CD4-positive, alpha-beta memory T cell (primary cell): Measurements from ENCODE around the gene ARG1. TPM values are rescaled to one million over a fixed set of nuclear protein-coding genes. Genes with fewer than 3 reads are reported as not detected.
"Not testable (repeated sequence)": the region's sequence is repeated elsewhere in the genome, so short reads cannot be mapped to it uniquely, and the experiment has no call there.

Experiments
- CTCF ChIA-PET: fragments of 350-600 bp; sonication (Branson Sonifier 250); formaldehyde crosslinking; loops from one replicate; lab custom pipeline; 2021; ENCODE audit warnings: inconsistent platforms; ENCODE audit not compliant: partially characterized antibody; lab: Charles Lee
- POLR2A ChIA-PET: fragments of 350-600 bp; sonication (Branson Sonifier 250); formaldehyde crosslinking; loops from one replicate; lab custom pipeline; 2021; ENCODE audit not compliant: partially characterized antibody; lab: Charles Lee
- DNase-seq, 5 donors: peaks; one replicate each; pipeline versions ENCODE4 v3.0.0 to v3.0.0-alpha.2; 2020 to 2022; ENCODE audit warnings: mixed read lengths in 1 of 5
- H3K27ac ChIP-seq: one replicate; pipeline ENCODE4 v1.7.0; 2013; ENCODE audit warnings: low read depth, low read length
- H3K27me3 ChIP-seq: 2 replicates; pipeline ENCODE4 v1.7.0; 2013; ENCODE audit warnings: mild to moderate bottlenecking, low read length, moderate library complexity; ENCODE audit not compliant: insufficient read depth
- H3K36me3 ChIP-seq: 2 replicates; pipeline ENCODE4 v1.7.0; 2013; ENCODE audit warnings: mild to moderate bottlenecking, low read length, moderate library complexity; ENCODE audit not compliant: insufficient read depth
- H3K4me1 ChIP-seq: 2 replicates; pipeline ENCODE4 v1.7.0; 2013; ENCODE audit warnings: mild to moderate bottlenecking, low read length, moderate library complexity; ENCODE audit not compliant: insufficient read depth
- H3K4me3 ChIP-seq, 2 donors: one replicate each; pipeline ENCODE4 v1.7.0; 2013; ENCODE audit warnings: low read length in 2 of 2, mild to moderate bottlenecking in 1 of 2
- H3K9me3 ChIP-seq, 2 donors: one replicate each; pipeline ENCODE4 v1.7.0; 2013; ENCODE audit warnings: low read length in 2 of 2, control low read depth in 1 of 2; ENCODE audit not compliant: control insufficient read depth in 1 of 2
- H3K27ac Mint-ChIP-seq, 7 donors: one replicate each; pipeline ENCODE4 v1.8.0; 2020 to 2021; ENCODE audit warnings: mixed read lengths in 7 of 7, mild to moderate bottlenecking in 6 of 7, inconsistent platforms in 3 of 7, moderate library complexity in 3 of 7
- H3K27me3 Mint-ChIP-seq, 2 donors: one replicate each; pipeline ENCODE4 v1.8.0; 2020 to 2021; ENCODE audit warnings: mixed read lengths in 2 of 2
- H3K36me3 Mint-ChIP-seq, 2 donors: one replicate each; pipeline ENCODE4 v1.8.0; 2020 to 2021; ENCODE audit warnings: mixed read lengths in 2 of 2, inconsistent platforms in 1 of 2, mild to moderate bottlenecking in 1 of 2
- H3K4me1 Mint-ChIP-seq, 4 donors: one replicate each; pipeline ENCODE4 v1.8.0; 2020 to 2021; ENCODE audit warnings: mixed read lengths in 4 of 4, mild to moderate bottlenecking in 1 of 4
- H3K4me3 Mint-ChIP-seq, 8 donors: one replicate each; pipeline ENCODE4 v1.8.0; 2020 to 2021; ENCODE audit warnings: mixed read lengths in 8 of 8, mild to moderate bottlenecking in 7 of 8, moderate library complexity in 6 of 8, inconsistent platforms in 3 of 8
- H3K9me3 Mint-ChIP-seq, 8 donors: one replicate each; pipeline ENCODE4 v1.8.0; 2020 to 2021; ENCODE audit warnings: mixed read lengths in 8 of 8, mild to moderate bottlenecking in 5 of 8, inconsistent platforms in 3 of 8, moderate library complexity in 1 of 8
- intact Hi-C: fragments of 100-400 bp; cut with micrococcal nuclease; formaldehyde crosslinking; loops from one replicate; pipeline ENCODE4 v1.15.1; 2023
- polyA plus RNA-seq, 2 donors: library from polyadenylated mRNA; unstranded; fragments of 300-500 nt; fragmentation: Illumina TruSeq; gene quantifications; one replicate each; pipeline ENCODE4 v1.2.3, GENCODE V29; 2021
- total RNA-seq, 2 experiments: library from RNA; stranded (reverse); gene quantifications; one replicate each; pipeline ENCODE4 v1.2.3, GENCODE V29; 2021

ARG1 gene
- total RNA-seq (not detected), polyA plus RNA-seq (1 to 10 TPM in 1 of 2 donors, not detected in 1; 1.0 TPM)

DNA sequence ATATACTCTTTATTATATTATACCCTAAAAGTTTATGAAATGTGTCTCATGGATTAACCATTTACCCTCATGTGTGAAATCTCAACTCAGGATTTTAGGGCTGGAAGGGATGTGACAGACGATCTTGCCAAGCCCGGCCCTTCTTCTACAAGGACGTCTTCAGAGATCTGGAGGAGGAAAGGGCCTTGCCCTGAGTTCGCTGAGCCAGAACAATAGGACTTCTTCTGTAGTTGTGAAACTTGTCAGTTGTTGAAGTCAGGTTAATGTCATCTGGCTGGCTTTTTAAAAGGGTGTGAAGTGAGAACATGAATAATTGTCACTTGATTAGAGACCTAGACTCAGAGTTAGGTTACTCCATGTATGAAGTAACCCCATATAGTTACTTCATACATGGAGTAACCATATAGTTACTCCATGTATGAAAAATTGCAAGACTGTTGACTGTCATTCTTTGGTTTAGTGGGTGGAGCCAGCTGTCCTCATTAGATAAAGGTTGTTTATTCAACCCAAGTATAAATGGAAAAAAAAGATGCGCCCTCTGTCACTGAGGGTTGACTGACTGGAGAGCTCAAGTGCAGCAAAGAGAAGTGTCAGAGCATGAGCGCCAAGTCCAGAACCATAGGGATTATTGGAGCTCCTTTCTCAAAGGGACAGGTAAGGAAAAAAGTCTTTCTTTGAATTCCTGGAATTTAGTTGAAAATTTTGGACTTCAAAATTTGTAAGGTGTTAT is at the start of gene ARG1:
Gene ARG1 (plus strand): TSS at position 541 of the 730 bp plus-strand sequence. CDS start 57 bp downstream, at position 598.
- intact Hi-C loops = no loop called here
- H3K9me3 ChIP-seq = no peaks in the 10 kb centered on the region
- H3K27ac ChIP-seq = no peak within 1 kb of the TSS
- Mint-ChIP-seq H3K4me1 (peaks cover 0 to 9% (median 2%) of the 10 kb centered on the region in 4 donors), H3K36me3 (peaks cover 39 to 54% of the 10 kb centered on the region in 2 donors), H3K4me3 (no peak within 1 kb of the TSS), H3K27me3 (no peaks in the 10 kb centered on the region), H3K9me3 (peaks cover 0 to 4% (median 0%) of the 10 kb centered on the region in 8 donors), H3K27ac (peak within 1 kb of the TSS in 2 of 7 donors; percentile 36 to 51)
- no peak for DNase-seq
- no peaks in the 10 kb centered on the region for H3K4me1 ChIP-seq
- ChIA-PET POLR2A (no interaction called here), CTCF (no interaction called here)
- H3K36me3 ChIP-seq = no peaks in the 10 kb centered on the region
- H3K4me3 ChIP-seq = no peak within 1 kb of the TSS
- no peaks in the 10 kb centered on the region for H3K27me3 ChIP-seq

DNA sequence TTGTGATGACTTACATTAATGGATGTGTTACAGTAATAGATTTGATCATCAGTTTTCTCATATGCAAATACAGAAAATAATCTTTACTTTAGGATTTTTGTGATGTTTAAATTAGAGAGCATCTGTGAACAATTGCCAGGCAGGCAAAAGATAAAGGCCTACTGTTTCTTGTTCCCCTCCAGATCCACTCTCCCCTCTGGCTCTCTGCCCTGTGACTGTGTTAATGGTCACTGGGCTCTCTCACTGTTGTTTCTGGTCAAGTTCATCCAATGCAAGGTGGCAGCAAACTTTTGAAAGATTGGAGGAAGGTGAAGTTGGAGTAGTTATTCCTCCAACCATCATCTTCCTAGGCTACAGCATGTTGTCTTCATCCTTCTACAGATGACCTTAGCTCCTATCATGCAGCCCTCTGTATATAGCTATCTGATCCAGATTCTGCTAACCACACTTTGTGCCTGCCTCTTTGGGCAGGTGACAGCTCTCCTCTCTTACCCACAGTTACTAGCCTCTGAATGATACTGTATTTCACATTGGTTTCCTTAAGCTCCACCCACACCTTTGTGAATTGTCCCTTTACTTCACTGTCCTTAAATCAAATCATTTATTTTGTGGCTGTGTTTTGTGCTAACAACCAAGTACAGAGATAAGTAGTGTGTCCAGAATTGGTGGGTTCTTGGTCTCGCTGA is 48.9 kb upstream of the ARG1 start:
- Histone ChIP-seq H3K27me3 (no peaks in the 10 kb centered on the region), H3K4me3 (no peak overlapping the region), H3K4me1 (peaks cover 10% of the 10 kb centered on the region), H3K27ac (no peak overlapping the region), H3K9me3 (no peaks in the 10 kb centered on the region), H3K36me3 (no peaks in the 10 kb centered on the region)
- peaks cover 12 to 34% (median 23%) of the 10 kb centered on the region in 4 donors for H3K4me1 Mint-ChIP-seq
- intact Hi-C loops = no loop called here
- peaks cover 0 to 2% of the 10 kb centered on the region in 2 donors for H3K27me3 Mint-ChIP-seq
- H3K4me3 Mint-ChIP-seq = peak overlapping the region in 6 of 8 donors; percentile 1 to 70 (median 18)
- POLR2A ChIA-PET = no interaction called here
- no peak for DNase-seq
- peak overlapping the region in 5 of 7 donors; percentile 55 to 83 (median 63) for H3K27ac Mint-ChIP-seq
- H3K9me3 Mint-ChIP-seq = peaks cover 0 to 5% (median 0%) of the 10 kb centered on the region in 8 donors
- CTCF ChIA-PET = interaction anchor here (0.6 to 2.6 kb wide), 5 partner anchors 8 to 1643 kb away, joined by 3 to 9 read pairs (median 3); no protein-coding TSS in a partner anchor
- no peaks in the 10 kb centered on the region for H3K36me3 Mint-ChIP-seq

DNA sequence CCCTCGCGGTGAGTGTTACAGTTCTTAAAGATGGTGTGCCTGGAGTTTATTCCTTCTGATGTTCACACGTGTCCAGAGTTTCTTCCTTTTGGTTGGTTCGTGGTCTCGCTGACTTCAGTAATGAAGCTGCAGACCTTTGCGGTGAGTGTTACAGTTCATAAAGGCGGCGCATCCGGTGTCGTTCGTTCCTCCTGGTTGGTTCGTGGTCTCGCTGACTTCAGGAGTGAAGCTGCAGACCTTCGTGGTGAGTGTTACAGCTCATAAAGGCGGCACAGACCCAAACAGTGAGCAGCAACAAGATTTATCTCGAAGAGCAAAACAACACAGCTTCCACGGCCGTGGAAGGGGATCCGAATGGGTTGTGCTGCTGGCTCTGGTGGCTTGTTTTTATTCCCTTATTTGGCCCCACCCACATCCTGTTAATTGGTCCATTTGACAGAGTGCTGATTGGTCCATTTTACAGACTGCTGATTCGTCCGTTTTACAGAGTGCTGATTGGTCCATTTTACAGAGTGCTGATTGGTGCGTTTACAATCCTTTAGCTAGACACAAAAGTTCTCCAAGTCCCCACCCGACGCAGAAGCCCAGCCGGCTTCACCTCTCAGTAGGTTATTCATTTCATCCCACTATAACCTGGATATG is 48.2 kb upstream of the ARG1 start:
- H3K4me1 ChIP-seq = peaks cover 8% of the 10 kb centered on the region
- Mint-ChIP-seq H3K36me3 (no peaks in the 10 kb centered on the region), H3K4me1 (peaks cover 12 to 34% (median 22%) of the 10 kb centered on the region in 4 donors), H3K9me3 (peaks cover 0 to 5% (median 0%) of the 10 kb centered on the region in 8 donors), H3K27ac (peak overlapping the region in 5 of 7 donors; percentile 53 to 83 (median 63)), H3K4me3 (peak overlapping the region in 5 of 8 donors; percentile 1 to 70 (median 9)), H3K27me3 (no peaks in the 10 kb centered on the region)
- H3K27me3 ChIP-seq = no peaks in the 10 kb centered on the region
- no peak overlapping the region for H3K27ac ChIP-seq
- H3K36me3 ChIP-seq = no peaks in the 10 kb centered on the region
- no peaks in the 10 kb centered on the region for H3K9me3 ChIP-seq
- no peak overlapping the region for H3K4me3 ChIP-seq
- ChIA-PET CTCF (interaction anchor here (0.8 to 2.6 kb wide), 4 partner anchors 8 to 639 kb away, joined by 3 to 9 read pairs (median 3); no protein-coding TSS in a partner anchor), POLR2A (interaction anchor here (1.4 kb wide), 1 partner anchor 342 kb away, joined by 3 read pairs; no protein-coding TSS in a partner anchor)
- DNase-seq = peak in 4 of 5 donors; percentile 30 to 51 (median 38)
- intact Hi-C loops = no loop called here

DNA sequence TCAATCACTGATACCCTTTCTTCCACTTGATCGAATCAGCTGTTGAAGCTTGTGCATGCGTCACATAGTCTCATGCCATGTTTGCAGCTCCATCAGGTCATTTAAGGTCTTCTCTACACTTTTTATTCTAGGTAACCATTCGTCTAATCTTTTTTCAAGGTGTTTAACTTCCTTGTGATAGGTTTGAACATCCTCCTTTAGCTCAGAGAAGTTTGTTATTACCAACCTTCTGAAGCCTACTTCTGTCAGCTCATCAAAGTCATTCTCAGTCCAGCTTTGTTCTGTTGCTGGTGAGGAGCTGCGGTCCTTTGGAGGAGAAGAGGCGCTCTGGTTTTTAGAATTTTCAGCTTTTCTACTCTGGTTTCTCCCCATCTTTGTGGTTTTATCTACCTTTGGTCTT is 42.1 kb upstream of the ARG1 start:
- H3K9me3 ChIP-seq, H3K36me3 ChIP-seq, H3K4me3 ChIP-seq, H3K27me3 ChIP-seq, H3K27ac ChIP-seq, H3K9me3 Mint-ChIP-seq, intact Hi-C loops, H3K27me3 Mint-ChIP-seq, H3K36me3 Mint-ChIP-seq: not testable (repeated sequence)
- ChIA-PET POLR2A (interaction anchor here (1.1 to 2.1 kb wide), 3 partner anchors 11 to 348 kb away, joined by 3 to 5 read pairs (median 3); partner anchors contain the start of gene MED23), CTCF (interaction anchor here (0.6 to 9.7 kb wide), 6 partner anchors 12 to 352 kb away, joined by 3 to 220 read pairs (median 42); no protein-coding TSS in a partner anchor)
- Mint-ChIP-seq H3K4me3 (peak overlapping the region in 5 of 8 donors; percentile 9 to 62 (median 38)), H3K4me1 (peaks cover 33 to 58% (median 48%) of the 10 kb centered on the region in 4 donors), H3K27ac (peak overlapping the region; percentile 2 to 85 (median 61))
- peak in 1 of 5 donors; percentile 13 for DNase-seq
- peaks cover 19% of the 10 kb centered on the region for H3K4me1 ChIP-seq

DNA sequence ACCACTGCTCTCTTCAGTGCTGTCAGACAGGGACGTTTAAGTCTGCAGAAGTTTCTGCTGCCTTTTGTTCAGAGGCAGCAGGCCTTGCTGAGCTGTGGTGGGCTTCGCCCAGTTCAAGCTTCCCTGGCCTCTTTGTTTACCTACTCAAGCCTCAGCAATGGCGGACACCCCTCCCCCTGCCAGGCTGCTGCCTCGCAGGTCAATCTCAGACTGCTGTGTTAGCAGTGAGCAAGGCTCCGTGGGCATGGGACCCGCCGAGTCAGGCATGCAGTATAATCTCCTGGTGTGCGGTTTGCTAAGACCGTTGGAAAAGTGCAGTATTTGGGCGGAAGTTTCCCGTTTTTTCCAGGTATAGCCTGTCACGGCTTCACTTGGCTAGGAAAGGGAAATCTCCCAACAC is 41.3 kb upstream of the ARG1 start:
- POLR2A ChIA-PET = interaction anchor here (0.7 to 4.7 kb wide), 4 partner anchors 96 to 349 kb away, joined by 3 to 87 read pairs (median 4); partner anchors contain the start of gene MED23
- H3K4me1 ChIP-seq = peaks cover 19% of the 10 kb centered on the region
- H3K4me3 ChIP-seq, H3K36me3 ChIP-seq, intact Hi-C loops, H3K9me3 ChIP-seq, DNase-seq, H3K27ac ChIP-seq, H3K27me3 ChIP-seq, H3K36me3 Mint-ChIP-seq, H3K9me3 Mint-ChIP-seq, H3K27me3 Mint-ChIP-seq: not testable (repeated sequence)
- Mint-ChIP-seq H3K4me1 (peaks cover 33 to 55% (median 47%) of the 10 kb centered on the region in 4 donors), H3K27ac (peak overlapping the region in 2 of 7 donors; percentile 7 to 17), H3K4me3 (peak overlapping the region in 1 of 8 donors; percentile 17)
- CTCF ChIA-PET = interaction anchor here (0.7 to 9.7 kb wide), 8 partner anchors 9 to 352 kb away, joined by 3 to 220 read pairs (median 13); no protein-coding TSS in a partner anchor

DNA sequence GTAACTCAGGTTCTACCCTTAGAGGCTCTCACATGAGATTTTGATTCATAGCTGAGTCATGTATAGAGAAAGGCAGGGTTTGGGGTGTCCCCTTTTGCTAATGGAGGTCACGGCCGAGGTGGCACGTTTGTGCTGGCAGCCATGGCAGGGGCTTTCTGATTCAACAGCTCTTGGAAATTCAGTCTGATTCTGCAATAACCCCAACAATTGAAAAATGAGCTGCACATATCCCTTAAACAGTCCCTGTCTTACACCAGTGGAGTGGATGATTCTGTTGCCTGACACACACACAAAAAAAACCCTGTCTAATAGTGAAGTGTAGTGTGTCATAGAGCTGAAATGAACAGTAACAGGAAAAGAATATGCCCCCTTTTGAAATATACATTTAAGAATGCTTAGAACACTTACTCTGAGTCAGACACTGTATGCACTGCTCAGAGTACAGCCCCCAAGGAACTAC is 40.4 kb upstream of the ARG1 start:
- H3K27me3 Mint-ChIP-seq = peaks cover 0 to 5% of the 10 kb centered on the region in 2 donors
- Histone ChIP-seq H3K27me3 (no peaks in the 10 kb centered on the region), H3K4me3 (no peak overlapping the region), H3K4me1 (peaks cover 19% of the 10 kb centered on the region), H3K27ac (no peak overlapping the region), H3K9me3 (no peaks in the 10 kb centered on the region), H3K36me3 (no peaks in the 10 kb centered on the region)
- peaks cover 0 to 3% (median 0%) of the 10 kb centered on the region in 8 donors for H3K9me3 Mint-ChIP-seq
- peak overlapping the region in 4 of 8 donors; percentile 2 to 52 (median 39) for H3K4me3 Mint-ChIP-seq
- DNase-seq = no peak
- intact Hi-C loops = no loop called here
- ChIA-PET CTCF (interaction anchor here (0.9 to 9.7 kb wide), 17 partner anchors 8 to 647 kb away, joined by 3 to 220 read pairs (median 5); partner anchors contain the start of gene MED23), POLR2A (interaction anchor here (0.8 to 4.7 kb wide), 6 partner anchors 14 to 417 kb away, joined by 3 to 87 read pairs (median 6); partner anchors contain the start of gene MED23)
- H3K27ac Mint-ChIP-seq = peak overlapping the region in 5 of 7 donors; percentile 7 to 74 (median 55)
- no peaks in the 10 kb centered on the region for H3K36me3 Mint-ChIP-seq
- H3K4me1 Mint-ChIP-seq = peaks cover 31 to 55% (median 44%) of the 10 kb centered on the region in 4 donors
